ENCODE results near the gene AP1S1. TPM values are rescaled to one million over a fixed set of nuclear protein-coding genes. Genes with fewer than 3 reads are reported as not detected.

The AP1S1 gene
- total RNA-seq, 1 donor from 2014 or later: 50.4 TPM

DNA sequence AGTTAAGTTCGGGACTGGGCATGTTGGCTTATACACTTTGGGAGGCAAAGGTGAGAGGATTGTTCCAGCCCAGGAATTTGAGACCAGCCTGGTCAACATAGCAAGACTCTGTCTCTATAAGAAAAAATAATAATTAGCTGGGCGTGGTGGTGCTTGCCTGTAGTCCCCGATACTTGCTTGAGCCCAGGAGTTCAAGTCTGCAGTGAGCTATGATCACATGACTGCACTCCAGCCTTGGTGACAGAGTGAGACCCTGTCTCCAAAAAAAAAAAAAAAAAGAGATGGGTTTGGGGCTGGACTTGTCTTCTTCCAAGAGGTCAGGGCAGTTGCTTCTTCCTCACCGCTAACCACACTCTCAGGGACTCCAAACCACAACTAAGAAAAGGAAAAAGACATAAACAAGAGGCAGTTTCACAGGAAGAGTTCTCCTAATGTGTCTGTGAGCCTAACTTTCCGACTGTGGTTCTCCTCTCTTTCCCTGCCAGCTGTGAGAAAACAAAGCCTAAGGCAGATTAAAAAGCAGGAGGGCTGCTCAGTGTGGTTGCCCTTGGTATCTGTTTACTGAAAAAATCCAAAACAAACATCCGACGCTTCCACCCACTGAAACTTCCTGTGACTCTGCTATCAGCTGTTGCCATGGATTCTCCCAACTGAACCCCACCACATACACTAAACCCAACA, 29.8 kb upstream of the AP1S1 start:
- H3K9me3 Mint-ChIP-seq (ENCODE audit: unreplicated experiment): peaks cover 2% of the 10 kb centered on the region
- H3K36me3 Mint-ChIP-seq (ENCODE audit: unreplicated experiment): no peaks in the 10 kb centered on the region
- H3K27me3 Mint-ChIP-seq (ENCODE audit: unreplicated experiment): peaks cover 6% of the 10 kb centered on the region
- H3K4me3 Mint-ChIP-seq (ENCODE audit: unreplicated experiment): no peak overlapping the region
- peaks cover 6% of the 10 kb centered on the region for H3K4me1 Mint-ChIP-seq (ENCODE audit: low read depth, unreplicated experiment)
- no peak for DNase-seq
- no peak overlapping the region for H3K27ac Mint-ChIP-seq (ENCODE audit: unreplicated experiment)
- TF ChIP-seq, protein P1, sequence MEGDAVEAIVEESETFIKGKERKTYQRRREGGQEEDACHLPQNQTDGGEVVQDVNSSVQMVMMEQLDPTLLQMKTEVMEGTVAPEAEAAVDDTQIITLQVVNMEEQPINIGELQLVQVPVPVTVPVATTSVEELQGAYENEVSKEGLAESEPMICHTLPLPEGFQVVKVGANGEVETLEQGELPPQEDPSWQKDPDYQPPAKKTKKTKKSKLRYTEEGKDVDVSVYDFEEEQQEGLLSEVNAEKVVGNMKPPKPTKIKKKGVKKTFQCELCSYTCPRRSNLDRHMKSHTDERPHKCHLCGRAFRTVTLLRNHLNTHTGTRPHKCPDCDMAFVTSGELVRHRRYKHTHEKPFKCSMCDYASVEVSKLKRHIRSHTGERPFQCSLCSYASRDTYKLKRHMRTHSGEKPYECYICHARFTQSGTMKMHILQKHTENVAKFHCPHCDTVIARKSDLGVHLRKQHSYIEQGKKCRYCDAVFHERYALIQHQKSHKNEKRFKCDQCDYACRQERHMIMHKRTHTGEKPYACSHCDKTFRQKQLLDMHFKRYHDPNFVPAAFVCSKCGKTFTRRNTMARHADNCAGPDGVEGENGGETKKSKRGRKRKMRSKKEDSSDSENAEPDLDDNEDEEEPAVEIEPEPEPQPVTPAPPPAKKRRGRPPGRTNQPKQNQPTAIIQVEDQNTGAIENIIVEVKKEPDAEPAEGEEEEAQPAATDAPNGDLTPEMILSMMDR (IDR thresholded peaks at IDR 0.05; ENCODE audit: partially characterized antibody, unreplicated experiment): no peak

DNA sequence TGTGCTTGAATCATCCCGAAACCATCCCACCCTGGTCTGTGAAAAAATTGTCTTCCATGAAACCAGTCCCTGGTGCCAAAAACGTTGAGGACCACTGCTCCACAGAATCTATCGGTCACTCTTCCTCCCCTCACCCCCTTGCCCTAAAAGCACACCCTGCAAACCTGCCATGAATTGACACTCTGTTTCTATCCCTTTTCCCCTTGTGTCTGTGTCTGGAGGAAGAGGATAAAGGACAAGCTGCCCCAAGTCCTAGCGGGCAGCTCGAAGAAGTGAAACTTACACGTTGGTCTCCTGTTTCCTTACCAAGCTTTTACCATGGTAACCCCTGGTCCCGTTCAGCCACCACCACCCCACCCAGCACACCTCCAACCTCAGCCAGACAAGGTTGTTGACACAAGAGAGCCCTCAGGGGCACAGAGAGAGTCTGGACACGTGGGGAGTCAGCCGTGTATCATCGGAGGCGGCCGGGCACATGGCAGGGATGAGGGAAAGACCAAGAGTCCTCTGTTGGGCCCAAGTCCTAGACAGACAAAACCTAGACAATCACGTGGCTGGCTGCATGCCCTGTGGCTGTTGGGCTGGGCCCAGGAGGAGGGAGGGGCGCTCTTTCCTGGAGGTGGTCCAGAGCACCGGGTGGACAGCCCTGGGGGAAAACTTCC, 28.2 kb upstream of the AP1S1 start:
- Mint-ChIP-seq H3K36me3 (ENCODE audit: unreplicated experiment) (no peaks in the 10 kb centered on the region), H3K9me3 (ENCODE audit: unreplicated experiment) (peaks cover 2% of the 10 kb centered on the region), H3K27me3 (ENCODE audit: unreplicated experiment) (peaks cover 6% of the 10 kb centered on the region), H3K4me1 (ENCODE audit: low read depth, unreplicated experiment) (peaks cover 1% of the 10 kb centered on the region), H3K27ac (ENCODE audit: unreplicated experiment) (no peak overlapping the region), H3K4me3 (ENCODE audit: unreplicated experiment) (no peak overlapping the region)
- TF ChIP-seq, protein P1 (IDR thresholded peaks at IDR 0.05; ENCODE audit: partially characterized antibody, unreplicated experiment): no peak
- no peak for DNase-seq

DNA sequence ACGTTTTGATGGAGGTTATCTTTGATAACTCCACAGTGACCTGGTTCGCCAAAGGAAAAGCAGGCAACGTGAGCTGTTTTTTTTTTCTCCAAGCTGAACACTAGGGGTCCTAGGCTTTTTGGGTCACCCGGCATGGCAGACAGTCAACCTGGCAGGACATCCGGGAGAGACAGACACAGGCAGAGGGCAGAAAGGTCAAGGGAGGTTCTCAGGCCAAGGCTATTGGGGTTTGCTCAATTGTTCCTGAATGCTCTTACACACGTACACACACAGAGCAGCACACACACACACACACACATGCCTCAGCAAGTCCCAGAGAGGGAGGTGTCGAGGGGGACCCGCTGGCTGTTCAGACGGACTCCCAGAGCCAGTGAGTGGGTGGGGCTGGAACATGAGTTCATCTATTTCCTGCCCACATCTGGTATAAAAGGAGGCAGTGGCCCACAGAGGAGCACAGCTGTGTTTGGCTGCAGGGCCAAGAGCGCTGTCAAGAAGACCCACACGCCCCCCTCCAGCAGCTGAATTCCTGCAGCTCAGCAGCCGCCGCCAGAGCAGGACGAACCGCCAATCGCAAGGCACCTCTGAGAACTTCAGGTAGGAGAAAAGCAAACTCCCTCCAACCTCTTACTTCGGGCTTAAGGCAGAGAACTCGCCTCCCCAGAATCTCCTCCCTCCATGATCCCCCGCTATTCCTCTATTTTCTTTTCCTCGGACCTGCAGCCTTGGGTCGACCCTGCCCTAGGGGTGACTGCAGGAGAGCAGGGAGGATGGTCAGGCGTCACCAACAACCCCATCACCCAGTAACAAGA, 27.4 kb upstream of the AP1S1 start, which contains the start of gene SERPINE1:
SERPINE1 (plus strand) TSS at position 454 of the 809 bp plus-strand sequence. CDS start 1,290 bp downstream, outside the sequence.
- Mint-ChIP-seq H3K36me3 (ENCODE audit: unreplicated experiment) (no peaks in the 10 kb centered on the region), H3K9me3 (ENCODE audit: unreplicated experiment) (peaks cover 2% of the 10 kb centered on the region), H3K4me1 (ENCODE audit: low read depth, unreplicated experiment) (peaks cover 1% of the 10 kb centered on the region), H3K27ac (ENCODE audit: unreplicated experiment) (no peak within 1 kb of the TSS), H3K4me3 (ENCODE audit: unreplicated experiment) (no peak within 1 kb of the TSS), H3K27me3 (ENCODE audit: unreplicated experiment) (peaks cover 6% of the 10 kb centered on the region)
- TF ChIP-seq, protein P1 (IDR thresholded peaks at IDR 0.05; ENCODE audit: partially characterized antibody, unreplicated experiment): peak; percentile 38
- no peak for DNase-seq

DNA sequence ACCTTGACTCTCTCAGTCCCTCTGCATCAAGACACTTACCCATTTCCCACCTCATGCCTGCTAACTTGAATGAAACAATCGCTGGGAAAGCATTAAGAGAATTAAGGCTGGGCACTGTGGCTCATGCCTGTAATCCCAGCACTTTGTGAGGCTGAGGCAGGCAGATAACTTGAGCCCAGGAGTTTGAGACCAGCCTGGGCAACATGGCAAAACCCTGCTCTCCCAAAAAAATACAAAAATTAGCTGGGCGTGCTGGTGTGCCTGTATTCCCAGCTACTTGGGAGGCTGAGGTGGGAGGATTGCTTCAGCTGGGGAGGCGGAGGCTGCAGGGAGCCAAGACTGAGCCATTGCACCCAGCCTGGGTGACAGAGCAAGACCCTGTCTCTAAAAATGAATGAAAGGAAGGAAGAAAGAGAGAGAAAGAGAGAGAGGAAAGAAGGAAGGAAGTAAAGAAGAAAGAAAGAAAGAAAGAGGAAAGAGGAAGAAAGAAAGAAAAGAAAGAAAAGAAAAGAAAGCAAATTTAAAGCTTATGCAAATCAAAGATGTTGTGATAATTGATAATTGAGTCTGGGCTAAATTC, 26.7 kb upstream of the AP1S1 start:
- Mint-ChIP-seq H3K27ac (ENCODE audit: unreplicated experiment) (no peak overlapping the region), H3K27me3 (ENCODE audit: unreplicated experiment) (peaks cover 4% of the 10 kb centered on the region), H3K4me3 (ENCODE audit: unreplicated experiment) (no peak overlapping the region), H3K4me1 (ENCODE audit: low read depth, unreplicated experiment) (no peaks in the 10 kb centered on the region), H3K36me3 (ENCODE audit: unreplicated experiment) (no peaks in the 10 kb centered on the region), H3K9me3 (ENCODE audit: unreplicated experiment) (peaks cover 2% of the 10 kb centered on the region)
- no peak for DNase-seq
- TF ChIP-seq, protein P1 (IDR thresholded peaks at IDR 0.05; ENCODE audit: partially characterized antibody, unreplicated experiment): no peak
